ENCODE measurements around the gene PCDHGB6. TPM values are rescaled to one million over a fixed set of nuclear protein-coding genes. Genes with fewer than 3 reads are reported as not detected.

The PCDHGB6 gene
- total RNA-seq, 1 experiment from 2014 or later: 0.22 TPM

DNA sequence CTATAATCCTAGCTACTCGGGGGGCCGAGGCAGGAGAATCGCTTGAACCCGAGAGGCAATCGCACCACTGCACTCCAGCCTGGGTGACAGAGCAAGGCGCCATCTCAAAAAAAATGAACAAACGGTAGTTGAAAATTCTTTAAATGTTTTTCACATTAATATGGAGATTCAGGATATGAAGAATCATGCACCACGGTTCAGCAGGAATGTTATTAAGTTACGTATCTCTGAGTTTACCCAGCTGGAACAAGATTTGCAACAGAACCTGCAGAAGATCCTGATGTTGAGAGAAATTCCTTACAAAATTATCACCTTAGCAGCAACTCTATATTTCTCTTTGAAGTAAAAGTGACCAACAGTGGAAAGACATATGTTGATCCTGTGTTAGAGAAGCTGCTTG lies 32.5 kb downstream of the PCDHGB6 start:
- ChIA-PET CTCF (no interaction called here), POLR2A (no interaction called here), RAD21 (ENCODE audit: low non-redundant PET in 1 of 2, low total read pairs in 2 of 2, uncharacterized antibody in 2 of 2, unreplicated experiment in 2 of 2) (no interaction called here)
- Histone ChIP-seq H3K4me1 (ENCODE audit: control insufficient read depth in 1 of 2, insufficient read depth in 2 of 2, low read length in 2 of 2) (no peaks in the 10 kb centered on the region), H3K79me2 (ENCODE audit: insufficient read depth, low read length) (no peaks in the 10 kb centered on the region), H2AFZ (ENCODE audit: low read depth, low read length, poor library complexity, severe bottlenecking) (no peak overlapping the region), H3K4me2 (ENCODE audit: low read length) (no peak overlapping the region), H3K9me3 (ENCODE audit: control insufficient read depth in 1 of 2, insufficient read depth in 1 of 2, low read depth in 1 of 2, low read length in 2 of 2) (no peaks in the 10 kb centered on the region), H3K27ac (ENCODE audit: low read depth, low read length) (no peak overlapping the region), H3K9ac (ENCODE audit: low read length) (no peak overlapping the region), H3K27me3 (ENCODE audit: insufficient read depth, low read length) (no peaks in the 10 kb centered on the region), H3K9me2 (ENCODE audit: insufficient read depth) (no peaks in the 10 kb centered on the region), H3K4me3 (replicated peaks in 1 of 2; ENCODE audit: low read depth in 1 of 2, low read length in 2 of 2) (no peak overlapping the region), H4K20me1 (ENCODE audit: insufficient read depth) (no peaks in the 10 kb centered on the region), H3K36me3 (ENCODE audit: control insufficient read depth in 1 of 2, insufficient read depth in 2 of 2, low read length in 2 of 2) (no peaks in the 10 kb centered on the region)
- TF ChIP-seq CBX3 (IDR thresholded peaks at IDR 0.05; ENCODE audit: low read depth) (no peak), JUND (IDR thresholded peaks at IDR 0.05) (no peak), EGR1 (IDR thresholded peaks at IDR 0.05; ENCODE audit: low read depth) (no peak), TCF7L2 (IDR thresholded peaks at IDR 0.05; ENCODE audit: borderline replicate concordance, extremely low read depth, insufficient read depth, insufficient read length) (no peak), ZNF274 (IDR thresholded peaks at IDR 0.05; ENCODE audit: low read depth, low read length) (no peak), EZH2phosphoT487 (IDR thresholded peaks at IDR 0.05; ENCODE audit: borderline replicate concordance) (no peak), SIN3A (IDR thresholded peaks at IDR 0.05; ENCODE audit: low read depth) (no peak), ELF1 (IDR thresholded peaks at IDR 0.05; ENCODE audit: borderline replicate concordance, low read depth) (no peak), RAD21 (IDR thresholded peaks at IDR 0.05; ENCODE audit: low read depth) (no peak), FOSL1 (IDR thresholded peaks at IDR 0.05; ENCODE audit: low read depth) (no peak), YY1 (IDR thresholded peaks at IDR 0.05; ENCODE audit: extremely low read depth, insufficient replicate concordance, low read depth, low read length) (no peak), EZH2 (IDR thresholded peaks at IDR 0.05) (no peak), POLR2AphosphoS5 (IDR thresholded peaks at IDR 0.05; ENCODE audit: low read depth, low read length) (no peak), SRF (IDR thresholded peaks at IDR 0.05; ENCODE audit: low read depth) (no peak), POLR2A (IDR thresholded peaks at IDR 0.05; ENCODE audit: borderline replicate concordance, extremely low read depth, insufficient read depth, insufficient read length) (no peak), CEBPB (IDR thresholded peaks at IDR 0.05; ENCODE audit: low read depth) (no peak), ZFX (IDR thresholded peaks at IDR 0.05) (no peak)
- TF ChIP-seq, protein P1, sequence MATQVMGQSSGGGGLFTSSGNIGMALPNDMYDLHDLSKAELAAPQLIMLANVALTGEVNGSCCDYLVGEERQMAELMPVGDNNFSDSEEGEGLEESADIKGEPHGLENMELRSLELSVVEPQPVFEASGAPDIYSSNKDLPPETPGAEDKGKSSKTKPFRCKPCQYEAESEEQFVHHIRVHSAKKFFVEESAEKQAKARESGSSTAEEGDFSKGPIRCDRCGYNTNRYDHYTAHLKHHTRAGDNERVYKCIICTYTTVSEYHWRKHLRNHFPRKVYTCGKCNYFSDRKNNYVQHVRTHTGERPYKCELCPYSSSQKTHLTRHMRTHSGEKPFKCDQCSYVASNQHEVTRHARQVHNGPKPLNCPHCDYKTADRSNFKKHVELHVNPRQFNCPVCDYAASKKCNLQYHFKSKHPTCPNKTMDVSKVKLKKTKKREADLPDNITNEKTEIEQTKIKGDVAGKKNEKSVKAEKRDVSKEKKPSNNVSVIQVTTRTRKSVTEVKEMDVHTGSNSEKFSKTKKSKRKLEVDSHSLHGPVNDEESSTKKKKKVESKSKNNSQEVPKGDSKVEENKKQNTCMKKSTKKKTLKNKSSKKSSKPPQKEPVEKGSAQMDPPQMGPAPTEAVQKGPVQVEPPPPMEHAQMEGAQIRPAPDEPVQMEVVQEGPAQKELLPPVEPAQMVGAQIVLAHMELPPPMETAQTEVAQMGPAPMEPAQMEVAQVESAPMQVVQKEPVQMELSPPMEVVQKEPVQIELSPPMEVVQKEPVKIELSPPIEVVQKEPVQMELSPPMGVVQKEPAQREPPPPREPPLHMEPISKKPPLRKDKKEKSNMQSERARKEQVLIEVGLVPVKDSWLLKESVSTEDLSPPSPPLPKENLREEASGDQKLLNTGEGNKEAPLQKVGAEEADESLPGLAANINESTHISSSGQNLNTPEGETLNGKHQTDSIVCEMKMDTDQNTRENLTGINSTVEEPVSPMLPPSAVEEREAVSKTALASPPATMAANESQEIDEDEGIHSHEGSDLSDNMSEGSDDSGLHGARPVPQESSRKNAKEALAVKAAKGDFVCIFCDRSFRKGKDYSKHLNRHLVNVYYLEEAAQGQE (IDR thresholded peaks at IDR 0.05; ENCODE audit: low read depth): no peak
- TF ChIP-seq, protein P2, sequence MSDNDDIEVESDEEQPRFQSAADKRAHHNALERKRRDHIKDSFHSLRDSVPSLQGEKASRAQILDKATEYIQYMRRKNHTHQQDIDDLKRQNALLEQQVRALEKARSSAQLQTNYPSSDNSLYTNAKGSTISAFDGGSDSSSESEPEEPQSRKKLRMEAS (IDR thresholded peaks at IDR 0.05): no peak
- TF ChIP-seq, protein P3, sequence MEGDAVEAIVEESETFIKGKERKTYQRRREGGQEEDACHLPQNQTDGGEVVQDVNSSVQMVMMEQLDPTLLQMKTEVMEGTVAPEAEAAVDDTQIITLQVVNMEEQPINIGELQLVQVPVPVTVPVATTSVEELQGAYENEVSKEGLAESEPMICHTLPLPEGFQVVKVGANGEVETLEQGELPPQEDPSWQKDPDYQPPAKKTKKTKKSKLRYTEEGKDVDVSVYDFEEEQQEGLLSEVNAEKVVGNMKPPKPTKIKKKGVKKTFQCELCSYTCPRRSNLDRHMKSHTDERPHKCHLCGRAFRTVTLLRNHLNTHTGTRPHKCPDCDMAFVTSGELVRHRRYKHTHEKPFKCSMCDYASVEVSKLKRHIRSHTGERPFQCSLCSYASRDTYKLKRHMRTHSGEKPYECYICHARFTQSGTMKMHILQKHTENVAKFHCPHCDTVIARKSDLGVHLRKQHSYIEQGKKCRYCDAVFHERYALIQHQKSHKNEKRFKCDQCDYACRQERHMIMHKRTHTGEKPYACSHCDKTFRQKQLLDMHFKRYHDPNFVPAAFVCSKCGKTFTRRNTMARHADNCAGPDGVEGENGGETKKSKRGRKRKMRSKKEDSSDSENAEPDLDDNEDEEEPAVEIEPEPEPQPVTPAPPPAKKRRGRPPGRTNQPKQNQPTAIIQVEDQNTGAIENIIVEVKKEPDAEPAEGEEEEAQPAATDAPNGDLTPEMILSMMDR (IDR thresholded peaks at IDR 0.05 in 2 of 3, conservative IDR thresholded peaks at IDR 0.05 in 1 of 3; ENCODE audit: borderline replicate concordance in 1 of 3, insufficient read depth in 1 of 3, low read depth in 2 of 3, low read length in 2 of 3): no peak
- ATAC-seq (no peak), DNase-seq (ENCODE audit: low read depth, low spot score) (no peak)
- intact Hi-C loops (cut with micrococcal nuclease): no loop called here
- no TSS peak for BruUV-seq (replicated peaks)

All from HCT116 (cell line).